ENCODE results near the gene MAD1L1.

MAD1L1 gene

GRCh38 chr7:2085804-2086203, 146.9 kb downstream of the MAD1L1 start:
- Histone ChIP-seq H3K9me3 (ENCODE audit: insufficient read depth, low read depth, low read length) (no peaks in the 10 kb centered on the region), H3K27me3 (ENCODE audit: insufficient read depth, low read length) (no peaks in the 10 kb centered on the region), H3K4me3 (ENCODE audit: low read length) (no peak overlapping the region), H3K9ac (ENCODE audit: low read depth, low read length) (no peak overlapping the region), H3K27ac (ENCODE audit: low read depth, low read length) (no peak overlapping the region), H3K36me3 (ENCODE audit: insufficient read depth, low read length) (no peaks in the 10 kb centered on the region; the same call in 1 of the 2 replicates), H3K4me1 (ENCODE audit: insufficient read depth, low read length) (peaks cover 7% of the 10 kb centered on the region; the same call in 1 of the 2 replicates)
- 96% methylated on average over 16 of the region's 16 CpGs for WGBS

- Histone ChIP-seq H3K9me3 (ENCODE audit: insufficient read depth, low read depth, low read length) (no peaks in the 10 kb centered on the region), H3K27ac (ENCODE audit: low read depth, low read length) (no peak overlapping the region), H3K4me1 (ENCODE audit: insufficient read depth, low read length) (peaks cover 7% of the 10 kb centered on the region; the same call in 1 of the 2 replicates), H3K27me3 (ENCODE audit: insufficient read depth, low read length) (no peaks in the 10 kb centered on the region), H3K36me3 (ENCODE audit: insufficient read depth, low read length) (no peaks in the 10 kb centered on the region; the same call in 1 of the 2 replicates), H3K9ac (ENCODE audit: low read depth, low read length) (no peak overlapping the region), H3K4me3 (ENCODE audit: low read length) (no peak overlapping the region)
- WGBS: 91% methylated on average over 25 of the region's 25 CpGs
Observed at GRCh38 chr7:2084781-2085505, 147.8 kb downstream of the MAD1L1 start.

GRCh38 chr7:2084331-2084730, 148.4 kb downstream of the MAD1L1 start:
- no peaks in the 10 kb centered on the region for H3K27me3 ChIP-seq (ENCODE audit: insufficient read depth, low read length)
- H3K9ac ChIP-seq (ENCODE audit: low read depth, low read length): no peak overlapping the region
- no peaks in the 10 kb centered on the region for H3K9me3 ChIP-seq (ENCODE audit: insufficient read depth, low read depth, low read length)
- H3K27ac ChIP-seq (ENCODE audit: low read depth, low read length): no peak overlapping the region
- H3K4me1 ChIP-seq (ENCODE audit: insufficient read depth, low read length): peaks cover 7% of the 10 kb centered on the region; the same call in 1 of the 2 replicates
- 95% methylated on average over 18 of the region's 18 CpGs for WGBS
- no peak overlapping the region for H3K4me3 ChIP-seq (ENCODE audit: low read length)
- no peaks in the 10 kb centered on the region; the same call in 1 of the 2 replicates for H3K36me3 ChIP-seq (ENCODE audit: insufficient read depth, low read length)

GRCh38 chr7:2083362-2083761, 149.4 kb downstream of the MAD1L1 start:
- 96% methylated on average over 17 of the region's 17 CpGs for WGBS
- Histone ChIP-seq H3K9me3 (ENCODE audit: insufficient read depth, low read depth, low read length) (no peaks in the 10 kb centered on the region), H3K4me1 (ENCODE audit: insufficient read depth, low read length) (peaks cover 7% of the 10 kb centered on the region; the same call in 1 of the 2 replicates), H3K4me3 (ENCODE audit: low read length) (no peak overlapping the region), H3K36me3 (ENCODE audit: insufficient read depth, low read length) (no peaks in the 10 kb centered on the region; the same call in 1 of the 2 replicates), H3K9ac (ENCODE audit: low read depth, low read length) (no peak overlapping the region), H3K27me3 (ENCODE audit: insufficient read depth, low read length) (no peaks in the 10 kb centered on the region), H3K27ac (ENCODE audit: low read depth, low read length) (no peak overlapping the region)

- 85% methylated on average over 31 of the region's 31 CpGs for WGBS
Observed at GRCh38 chr7:2082139-2082998, 150.4 kb downstream of the MAD1L1 start.

GRCh38 chr7:2081526-2082135, 151.1 kb downstream of the MAD1L1 start:
- H3K4me1 ChIP-seq (ENCODE audit: insufficient read depth, low read length): peaks cover 7% of the 10 kb centered on the region; the same call in 1 of the 2 replicates
- H3K27me3 ChIP-seq (ENCODE audit: insufficient read depth, low read length): no peaks in the 10 kb centered on the region
- no peak overlapping the region for H3K9ac ChIP-seq (ENCODE audit: low read depth, low read length)
- no peak overlapping the region for H3K4me3 ChIP-seq (ENCODE audit: low read length)
- no peak overlapping the region for H3K27ac ChIP-seq (ENCODE audit: low read depth, low read length)
- 89% methylated on average over 24 of the region's 24 CpGs for WGBS
- no peaks in the 10 kb centered on the region for H3K36me3 ChIP-seq (ENCODE audit: insufficient read depth, low read length)
- H3K9me3 ChIP-seq (ENCODE audit: insufficient read depth, low read depth, low read length): no peaks in the 10 kb centered on the region

More at GRCh38 chr7:2082139-2082998, 150.4 kb downstream of the MAD1L1 start:
- H3K27ac ChIP-seq (ENCODE audit: low read depth, low read length): no peak overlapping the region
- H3K27me3 ChIP-seq (ENCODE audit: insufficient read depth, low read length): no peaks in the 10 kb centered on the region
- no peak overlapping the region for H3K9ac ChIP-seq (ENCODE audit: low read depth, low read length)
- H3K36me3 ChIP-seq (ENCODE audit: insufficient read depth, low read length): no peaks in the 10 kb centered on the region
- H3K9me3 ChIP-seq (ENCODE audit: insufficient read depth, low read depth, low read length): no peaks in the 10 kb centered on the region
- H3K4me1 ChIP-seq (ENCODE audit: insufficient read depth, low read length): peaks cover 7% of the 10 kb centered on the region; the same call in 1 of the 2 replicates
- no peak overlapping the region for H3K4me3 ChIP-seq (ENCODE audit: low read length)

GRCh38 chr7:2080477-2080876, 152.3 kb downstream of the MAD1L1 start:
- no peak overlapping the region for H3K27ac ChIP-seq (ENCODE audit: low read depth, low read length)
- no peak overlapping the region for H3K9ac ChIP-seq (ENCODE audit: low read depth, low read length)
- peaks cover 7% of the 10 kb centered on the region; the same call in 1 of the 2 replicates for H3K4me1 ChIP-seq (ENCODE audit: insufficient read depth, low read length)
- no peak overlapping the region for H3K4me3 ChIP-seq (ENCODE audit: low read length)
- WGBS: 94% methylated on average over 14 of the region's 14 CpGs
- H3K9me3 ChIP-seq (ENCODE audit: insufficient read depth, low read depth, low read length): no peaks in the 10 kb centered on the region
- no peaks in the 10 kb centered on the region for H3K36me3 ChIP-seq (ENCODE audit: insufficient read depth, low read length)
- H3K27me3 ChIP-seq (ENCODE audit: insufficient read depth, low read length): no peaks in the 10 kb centered on the region

- Histone ChIP-seq H3K9me3 (ENCODE audit: insufficient read depth, low read depth, low read length) (no peaks in the 10 kb centered on the region), H3K9ac (ENCODE audit: low read depth, low read length) (no peak overlapping the region), H3K27ac (ENCODE audit: low read depth, low read length) (no peak overlapping the region), H3K4me1 (ENCODE audit: insufficient read depth, low read length) (peaks cover 7% of the 10 kb centered on the region; the same call in 1 of the 2 replicates), H3K4me3 (ENCODE audit: low read length) (no peak overlapping the region), H3K27me3 (ENCODE audit: insufficient read depth, low read length) (no peaks in the 10 kb centered on the region), H3K36me3 (ENCODE audit: insufficient read depth, low read length) (no peaks in the 10 kb centered on the region)
- WGBS: 79% methylated on average over 6 of the region's 6 CpGs
Observed at GRCh38 chr7:2080060-2080387, 152.7 kb downstream of the MAD1L1 start.

GRCh38 chr7:2079332-2080059, 153.2 kb downstream of the MAD1L1 start:
- Histone ChIP-seq H3K9me3 (ENCODE audit: insufficient read depth, low read depth, low read length) (no peaks in the 10 kb centered on the region), H3K27me3 (ENCODE audit: insufficient read depth, low read length) (no peaks in the 10 kb centered on the region), H3K36me3 (ENCODE audit: insufficient read depth, low read length) (no peaks in the 10 kb centered on the region), H3K27ac (ENCODE audit: low read depth, low read length) (0 out of 2 replicates have a peak overlapping the region, but pooled peaks have one; percentile 10), H3K4me3 (ENCODE audit: low read length) (no peak overlapping the region), H3K9ac (ENCODE audit: low read depth, low read length) (no peak overlapping the region), H3K4me1 (ENCODE audit: insufficient read depth, low read length) (peaks cover 7% of the 10 kb centered on the region; the same call in 1 of the 2 replicates)
- WGBS: 72% methylated on average over 22 of the region's 22 CpGs

- 95% methylated on average over 15 of the region's 15 CpGs for WGBS
- Histone ChIP-seq H3K9me3 (ENCODE audit: insufficient read depth, low read depth, low read length) (no peaks in the 10 kb centered on the region), H3K4me3 (ENCODE audit: low read length) (no peak overlapping the region), H3K27ac (ENCODE audit: low read depth, low read length) (no peak overlapping the region), H3K27me3 (ENCODE audit: insufficient read depth, low read length) (no peaks in the 10 kb centered on the region), H3K4me1 (ENCODE audit: insufficient read depth, low read length) (peaks cover 7% of the 10 kb centered on the region; the same call in 1 of the 2 replicates), H3K9ac (ENCODE audit: low read depth, low read length) (no peak overlapping the region), H3K36me3 (ENCODE audit: insufficient read depth, low read length) (no peaks in the 10 kb centered on the region)
Observed at GRCh38 chr7:2078899-2079298, 153.8 kb downstream of the MAD1L1 start.

Measured in HUES64 (cell line).